GM21737 (cell line): Measurements from ENCODE around the gene PAGE2B.
"Not testable (repeated sequence)": the region's sequence is repeated elsewhere in the genome, so short reads cannot be mapped to it uniquely, and the experiment has no call there.

Source experiments
- ATAC-seq: cut with Tn5 transposase; IDR thresholded peaks from one replicate; pipeline ENCODE4 v1.9.1; 2021; ENCODE audit warnings: mild to moderate bottlenecking, moderate library complexity; ENCODE audit not compliant: unreplicated experiment

Gene PAGE2B

DNA sequence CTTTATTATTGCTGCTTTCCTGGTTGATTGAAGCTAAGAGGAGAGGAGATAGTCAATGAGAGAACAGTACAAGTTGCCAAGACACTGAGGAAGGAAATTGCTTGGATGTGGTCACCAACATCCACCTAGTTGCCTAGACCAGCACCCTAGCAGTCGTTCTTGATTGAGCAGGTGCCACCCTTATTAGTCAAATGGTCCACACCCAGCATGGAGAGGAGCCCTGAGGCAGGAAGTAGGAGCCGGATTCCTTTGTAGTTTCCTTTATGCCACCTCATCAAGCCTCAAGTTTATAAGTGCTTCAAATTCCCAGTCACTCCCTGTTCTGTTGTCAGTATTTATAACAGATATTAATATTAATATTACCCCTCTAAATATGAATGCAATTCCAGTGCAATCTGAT is 33.1 kb downstream of the PAGE2B start:
- ATAC-seq, result no peak

DNA sequence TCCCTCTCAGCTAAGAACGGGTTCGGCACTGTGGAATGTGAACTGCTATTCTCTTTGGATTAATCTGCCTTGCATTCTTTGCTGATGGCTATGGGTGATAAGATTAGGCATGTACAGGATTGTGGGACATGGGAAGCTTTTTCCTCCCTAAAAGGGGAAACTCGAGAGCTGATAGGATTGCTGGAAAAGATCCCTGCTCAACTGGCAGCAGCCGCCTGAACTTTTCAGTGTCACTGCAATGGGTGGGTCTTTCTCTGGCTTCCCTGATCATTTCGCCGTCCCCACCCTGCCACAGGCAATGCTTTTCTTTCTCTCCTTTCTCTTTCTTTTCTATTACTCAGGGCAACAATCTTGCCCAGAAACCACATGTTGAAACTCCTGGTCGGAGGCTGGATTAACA is 34.5 kb downstream of the PAGE2B start:
- no peak for ATAC-seq

- no peak for ATAC-seq
Measured at GRCh38 chrX:55111578-55112254, 36.9 kb downstream of the PAGE2B start.

- not testable (repeated sequence) for ATAC-seq
Measured at GRCh38 chrX:55116589-55116988, 41.8 kb downstream of the PAGE2B start.

- ATAC-seq, result no peak
Measured at GRCh38 chrX:55118574-55118973, 43.7 kb downstream of the PAGE2B start.

DNA sequence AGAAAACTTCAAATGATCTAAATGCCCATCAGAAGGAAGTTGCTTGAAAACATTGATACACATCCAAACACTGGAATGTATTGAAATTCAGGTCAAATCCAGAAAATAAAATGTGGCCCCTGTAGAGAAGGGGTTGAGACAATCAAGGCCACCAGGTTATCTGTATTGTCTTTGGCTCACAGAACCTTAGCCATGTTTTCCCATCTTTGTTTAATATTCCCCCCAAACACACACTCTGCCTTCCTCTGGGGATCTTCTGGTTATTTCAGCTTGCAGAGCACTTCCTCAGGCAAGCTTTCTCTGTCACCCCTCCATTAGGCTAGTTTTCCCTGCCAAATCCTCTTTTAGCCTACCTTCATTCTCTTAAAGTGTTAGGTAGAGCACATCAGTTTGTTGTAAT is 44.4 kb downstream of the PAGE2B start:
- no peak for ATAC-seq

- no peak for ATAC-seq
Measured at GRCh38 chrX:55119712-55120111, 44.9 kb downstream of the PAGE2B start.

DNA sequence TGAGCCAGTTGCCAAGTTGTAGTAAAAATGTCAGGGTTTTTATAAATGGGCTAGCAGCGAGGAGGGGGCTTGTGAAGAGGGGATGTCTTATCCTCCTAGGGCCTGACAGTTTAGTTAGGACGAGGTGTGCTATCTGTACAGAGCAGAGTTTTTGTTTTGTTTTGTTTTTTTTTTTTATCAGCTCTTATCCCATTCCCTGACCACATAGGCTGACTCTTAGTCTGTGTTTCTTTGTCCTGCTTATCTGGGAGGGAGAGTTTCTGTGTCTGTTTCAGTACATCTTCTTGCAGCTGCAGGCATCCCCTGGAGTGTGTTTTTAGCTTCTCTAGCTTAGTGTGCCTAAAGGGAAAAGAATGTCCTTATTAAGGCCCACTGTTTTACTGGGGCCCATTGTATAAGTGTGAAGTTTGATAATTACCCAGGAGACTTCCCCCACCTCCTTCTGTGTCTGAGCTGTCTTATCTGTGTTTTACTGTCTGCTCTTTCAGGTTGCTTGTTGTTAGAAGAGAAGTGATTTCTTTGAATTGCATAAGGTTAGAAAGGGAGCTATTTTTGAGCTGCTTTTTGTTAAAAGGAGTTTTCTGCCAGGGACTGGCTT is 46.0 kb downstream of the PAGE2B start:
- no peak for ATAC-seq

- no peak for ATAC-seq
Measured at GRCh38 chrX:55123900-55124299, 49.1 kb downstream of the PAGE2B start.

- ATAC-seq, result no peak
Measured at GRCh38 chrX:55127692-55128091, 52.9 kb downstream of the PAGE2B start.
